ENCODE data around the gene VASH1. TPM values are rescaled to one million over a fixed set of nuclear protein-coding genes. Genes with fewer than 3 reads are reported as not detected.

Gene VASH1
- total RNA-seq, 4 donors from 2014 or later: 5.6 to 17.5 (median 9.2) TPM

GRCh38 chr14:76829650-76830421 is 68.6 kb downstream of the VASH1 start:
- H3K4me1 ChIP-seq: peaks cover 3 to 16% (median 10%) of the 10 kb centered on the region in 4 donors
- intact Hi-C loops (cut with DNase I): no loop called here

GRCh38 chr14:76830556-76830955 is 69.3 kb downstream of the VASH1 start:
- no peak overlapping the region for H3K27ac ChIP-seq (replicated peaks in 1 of 4)
- intact Hi-C loops (cut with DNase I): no loop called here
- H3K4me1 ChIP-seq: peaks cover 3 to 16% (median 10%) of the 10 kb centered on the region in 4 donors
- peaks cover 0 to 9% (median 0%) of the 10 kb centered on the region in 4 donors for H3K36me3 ChIP-seq
- DNase-seq (ENCODE audit: extremely low spot score): no peak
- no peaks in the 10 kb centered on the region for H3K9me3 ChIP-seq
- no peaks in the 10 kb centered on the region for H3K27me3 ChIP-seq
- no peak overlapping the region for H3K4me3 ChIP-seq
- WGBS: 87% methylated on average over 2 of the region's 4 CpGs
- no peak for TF ChIP-seq POLR2AphosphoS5 (IDR thresholded peaks at IDR 0.05)
- no peak for TF ChIP-seq POLR2A (IDR thresholded peaks at IDR 0.05; ENCODE audit: low read depth)
- no peak for TF ChIP-seq CTCF (IDR thresholded peaks at IDR 0.05)
- TF ChIP-seq EP300 (IDR thresholded peaks at IDR 0.05): no peak

More at GRCh38 chr14:76829650-76830421, 68.6 kb downstream of the VASH1 start:
- Histone ChIP-seq H3K36me3 (peaks cover 0 to 5% (median 0%) of the 10 kb centered on the region in 4 donors), H3K4me3 (no peak overlapping the region), H3K27me3 (no peaks in the 10 kb centered on the region), H3K27ac (replicated peaks in 1 of 4) (peak overlapping the region in 2 of 4 donors; percentile 29 to 42), H3K9me3 (no peaks in the 10 kb centered on the region)
- no peak for TF ChIP-seq EP300 (IDR thresholded peaks at IDR 0.05)
- TF ChIP-seq POLR2AphosphoS5 (IDR thresholded peaks at IDR 0.05): peak in 1 of 2 donors; percentile 6
- WGBS: 69% methylated on average over 6 of the region's 7 CpGs
- DNase-seq (ENCODE audit: extremely low spot score): no peak

- Histone ChIP-seq H3K4me1 (peaks cover 3 to 16% (median 10%) of the 10 kb centered on the region in 4 donors), H3K36me3 (peaks cover 0 to 9% (median 0%) of the 10 kb centered on the region in 4 donors), H3K27ac (replicated peaks in 1 of 4) (no peak overlapping the region), H3K4me3 (no peak overlapping the region), H3K27me3 (peaks cover 0 to 4% (median 0%) of the 10 kb centered on the region in 4 donors), H3K9me3 (no peaks in the 10 kb centered on the region)
- no peak for DNase-seq (ENCODE audit: extremely low spot score)
- TF ChIP-seq POLR2A (IDR thresholded peaks at IDR 0.05; ENCODE audit: low read depth) (no peak), POLR2AphosphoS5 (IDR thresholded peaks at IDR 0.05) (no peak), CTCF (IDR thresholded peaks at IDR 0.05) (no peak), EP300 (IDR thresholded peaks at IDR 0.05) (no peak)
- 73% methylated on average over 1 of the region's 1 CpG for WGBS
- intact Hi-C loops (cut with DNase I): no loop called here
Observed at GRCh38 chr14:76832503-76832988, 71.3 kb downstream of the VASH1 start.

Other genes starting within 250 kb of the VASH1 start
- gene ANGEL1, start 51.4 kb downstream of the VASH1 start, total RNA-seq: 10 to 100 TPM in 2 of 4 donors, 1 to 10 TPM in 2; 7.9 to 15.8 (median 11.3) TPM
- not detected for gene LRRC74A, start 64.9 kb downstream of the VASH1 start, total RNA-seq

Data from esophagus muscularis mucosa (tissue), 4 donors.